IMR-90 (cell line): Measurements from ENCODE around the gene LY86. TPM values are rescaled to one million over a fixed set of nuclear protein-coding genes. Genes with fewer than 3 reads are reported as not detected.

ENCODE experiments used
- ATAC-seq: fragments of 200-7000 bp; cut with Tn5 transposase; 2 replicates; pipeline ENCODE4 v1.9.1; 2020; ENCODE audit warnings: low read depth, mild to moderate bottlenecking, moderate library complexity
- BruUV-seq: library from RNA; stranded (reverse); fragments of 400-500 nt; replicated peaks from 2 replicates; lab custom pipeline; 2021; lab: Mats Ljungman, UMichigan
- CTCF ChIA-PET: fragments of 300-600 bp; formaldehyde crosslinking; extraction: SDS; loops from one replicate; lab custom pipeline; 2021; ENCODE audit warnings: antibody characterized with exemption; lab: Yijun Ruan, JAX
- POLR2A ChIA-PET: fragments of 300-600 bp; sonication (Branson Sonifier 250); formaldehyde crosslinking; loops from one replicate; lab custom pipeline; 2022; ENCODE audit warnings: antibody characterized with exemption; ENCODE audit not compliant: unreplicated experiment; lab: Charles Lee
- DNase-seq: peaks from one replicate; pipeline ENCODE4 v3.0.0; 2013
- H2AFZ ChIP-seq: replicated peaks from 2 replicates; pipeline ENCODE3; 2013; ENCODE audit warnings: low read length, mild to moderate bottlenecking; ENCODE audit not compliant: poor library complexity
- H2AK5ac ChIP-seq: 2 replicates; pipeline ENCODE4 v1.6.1; 2013; ENCODE audit warnings: low read depth, low read length, inconsistent platforms
- H2AK9ac ChIP-seq: replicated peaks from 2 replicates; pipeline ENCODE3; 2013; ENCODE audit warnings: mild to moderate bottlenecking, low read depth, low read length, moderate library complexity; ENCODE audit not compliant: poor library complexity
- H2BK120ac ChIP-seq: 2 replicates; pipeline ENCODE4 v1.6.1; 2013; ENCODE audit warnings: low read depth, low read length, inconsistent platforms
- H2BK15ac ChIP-seq: 3 replicates; pipeline ENCODE4 v1.6.1; 2013; ENCODE audit warnings: low read depth, low read length, inconsistent platforms
- H2BK20ac ChIP-seq: 2 replicates; pipeline ENCODE4 v1.6.1; 2013; ENCODE audit warnings: low read depth, mild to moderate bottlenecking, inconsistent platforms, low read length, moderate library complexity
- H2BK5ac ChIP-seq: 2 replicates; pipeline ENCODE4 v1.6.1; 2013; ENCODE audit warnings: mild to moderate bottlenecking, low read depth, low read length, inconsistent platforms; ENCODE audit not compliant: poor library complexity, severe bottlenecking
- H3K14ac ChIP-seq: replicated peaks from 2 replicates; pipeline ENCODE4 v1.6.1; 2013; ENCODE audit warnings: low read depth, low read length, inconsistent platforms
- H3K18ac ChIP-seq: 2 replicates; pipeline ENCODE4 v1.6.1; 2013; ENCODE audit warnings: low read depth, low read length, control low read depth
- H3K23ac ChIP-seq: 2 replicates; pipeline ENCODE4 v1.6.1; 2013; ENCODE audit warnings: low read depth, low read length, inconsistent platforms
- H3K27ac ChIP-seq: 2 replicates; pipeline ENCODE4 v1.5.1; 2013; ENCODE audit warnings: mild to moderate bottlenecking, control low read depth, low read length; ENCODE audit not compliant: insufficient read depth
- H3K27me3 ChIP-seq: 2 replicates; pipeline ENCODE4 v1.6.1; 2013; ENCODE audit warnings: low read length; ENCODE audit not compliant: control insufficient read depth, insufficient read depth
- H3K36me3 ChIP-seq: 2 replicates; pipeline ENCODE4 v1.6.1; 2013; ENCODE audit warnings: low read length, mixed read lengths; ENCODE audit not compliant: control insufficient read depth, insufficient read depth
- H3K4ac ChIP-seq: 2 replicates; pipeline ENCODE4 v1.6.1; 2013; ENCODE audit warnings: low read depth, low read length, inconsistent platforms
- H3K4me1 ChIP-seq: 2 replicates; pipeline ENCODE4 v1.6.1; 2013; ENCODE audit warnings: low read length, mixed read lengths; ENCODE audit not compliant: control insufficient read depth, insufficient read depth
- H3K4me2 ChIP-seq: 2 replicates; pipeline ENCODE4 v1.6.1; 2013; ENCODE audit warnings: low read depth, mild to moderate bottlenecking, control low read depth, low read length, moderate library complexity
- H3K4me3 ChIP-seq: 2 replicates; pipeline ENCODE4 v1.5.1; 2013; ENCODE audit warnings: low read depth, mild to moderate bottlenecking, control low read depth, low read length, moderate library complexity; ENCODE audit not compliant: insufficient read depth
- H3K56ac ChIP-seq: 2 replicates; pipeline ENCODE4 v1.6.1; 2013; ENCODE audit warnings: low read length, inconsistent platforms; ENCODE audit not compliant: insufficient read depth; ENCODE audit errors: extremely low read depth
- H3K79me1 ChIP-seq, 2 experiments: 2 replicates each; pipeline ENCODE4 v1.6.1; 2013; ENCODE audit warnings: low read length in 2 of 2, inconsistent platforms in 1 of 2, low read depth in 1 of 2
- H3K9ac ChIP-seq: 2 replicates; pipeline ENCODE4 v1.6.1; 2013; ENCODE audit warnings: low read depth, low read length, control low read depth
- H3K9me1 ChIP-seq: 2 replicates; pipeline ENCODE4 v1.6.1; 2013; ENCODE audit warnings: low read length, inconsistent platforms; ENCODE audit not compliant: insufficient read depth
- H3K9me3 ChIP-seq: 2 replicates; pipeline ENCODE4 v1.6.1; 2013; ENCODE audit warnings: low read length; ENCODE audit not compliant: control insufficient read depth, insufficient read depth
- H4K20me1 ChIP-seq: 2 replicates; pipeline ENCODE4 v1.6.1; 2013; ENCODE audit warnings: low read length, inconsistent platforms; ENCODE audit not compliant: insufficient read depth
- H4K5ac ChIP-seq: 2 replicates; pipeline ENCODE4 v1.6.1; 2013; ENCODE audit warnings: mild to moderate bottlenecking, low read depth, low read length, control low read depth
- H4K8ac ChIP-seq, 2 experiments: 2 replicates each; pipeline ENCODE4 v1.6.1; 2013; ENCODE audit warnings: low read depth in 2 of 2, low read length in 2 of 2, control low read depth in 1 of 2, inconsistent platforms in 1 of 2
- H4K91ac ChIP-seq: 2 replicates; pipeline ENCODE4 v1.6.1; 2013; ENCODE audit warnings: low read depth, low read length, inconsistent platforms; ENCODE audit not compliant: insufficient read depth
- BHLHE40 ChIP-seq: fragments of 150-350 bp; IDR thresholded peaks from 2 replicates; pipeline ENCODE4 v1.6.1; 2016; ENCODE audit warnings: mild to moderate bottlenecking, low read depth, low read length
- MAFK ChIP-seq: IDR thresholded peaks from 2 replicates; pipeline ENCODE4 v1.6.1; 2012; ENCODE audit warnings: low read depth, low read length, improper control_type of control experiment
- MAZ ChIP-seq: IDR thresholded peaks from 2 replicates; pipeline ENCODE4 v1.6.1; 2012; ENCODE audit warnings: low read depth, mild to moderate bottlenecking, low read length, improper control_type of control experiment, moderate library complexity, borderline replicate concordance
- MXI1 ChIP-seq: IDR thresholded peaks from 2 replicates; pipeline ENCODE4 v1.6.1; 2012; ENCODE audit warnings: low read depth, mild to moderate bottlenecking, low read length, moderate library complexity, borderline replicate concordance
- NFE2L2 ChIP-seq: fragments of 150-350 bp; IDR thresholded peaks from 2 replicates; pipeline ENCODE4 v1.6.1; 2016; ENCODE audit warnings: low read depth, mild to moderate bottlenecking, low read length
- POLR2A ChIP-seq: IDR thresholded peaks from 2 replicates; pipeline ENCODE4 v1.6.1; 2012; ENCODE audit warnings: mild to moderate bottlenecking, low read depth, low read length
- RAD21 ChIP-seq: IDR thresholded peaks from 2 replicates; pipeline ENCODE4 v1.6.1; 2012; ENCODE audit warnings: low read length, improper control_type of control experiment
- RCOR1 ChIP-seq: IDR thresholded peaks from 2 replicates; pipeline ENCODE4 v1.6.1; 2012; ENCODE audit warnings: mild to moderate bottlenecking, low read length, improper control_type of control experiment; ENCODE audit not compliant: insufficient replicate concordance
- RFX5 ChIP-seq: IDR thresholded peaks from 2 replicates; pipeline ENCODE4 v1.8.0; 2012; ENCODE audit warnings: low read depth, mild to moderate bottlenecking, low read length, moderate library complexity
- SMC3 ChIP-seq: fragments of 150-350 bp; IDR thresholded peaks from 2 replicates; pipeline ENCODE4 v1.6.1; 2016; ENCODE audit warnings: low read depth, mild to moderate bottlenecking, antibody characterized with exemption, low read length, moderate library complexity
- WGBS, 2 experiments: methylation state at CpG; one replicate each; pipeline versions ENCODE4 v1.1.5 to v1.1.7; 2013; ENCODE audit warnings: missing lambda C conversion rate in 2 of 2; ENCODE audit not compliant: insufficient read length in 1 of 2; ENCODE audit errors: extremely low coverage in 2 of 2; 5-methylcytosine and 5-hydroxymethylcytosine counted together
- dilution Hi-C: fragments of 300-500 bp; cut with HindIII; formaldehyde crosslinking; loops from one replicate; pipeline ENCODE4 v1.14.3; 2018; ENCODE audit warnings: low sequenced_read_pairs; ENCODE audit not compliant: unreplicated experiment
- in situ Hi-C: fragments of 300-500 bp; cut with MboI; formaldehyde crosslinking; loops from 3 replicates; pipeline ENCODE4 v1.14.3; 2019; ENCODE audit warnings: low sequenced_read_pairs, inconsistent platforms, mixed read lengths
- intact Hi-C: fragments of 100-400 bp; cut with micrococcal nuclease; formaldehyde crosslinking; loops from 2 replicates; pipeline ENCODE4 v1.10.0; 2022
- polyA plus RNA-seq, 3 experiments: library from polyadenylated mRNA; depleted of rRNA; stranded (reverse); fragments of >200 nt; gene quantifications; 2 replicates each; pipeline ENCODE4 v1.2.3, GENCODE V29; 2012; ENCODE audit warnings: low replicate concordance in 1 of 3
- total RNA-seq: library from RNA; depleted of rRNA; stranded (reverse); fragments of >200 nt; gene quantifications from 2 replicates; pipeline ENCODE4 v1.2.3, GENCODE V29; 2012
- TF ChIP-seq, protein P1 (sequence below): conservative IDR thresholded peaks from 2 replicates; pipeline ENCODE4 v1.5.1; 2012; ENCODE audit warnings: mild to moderate bottlenecking, low read depth, low read length, improper control_type of control experiment
- TF ChIP-seq, protein P2 (sequence below): fragments of 150-350 bp; IDR thresholded peaks from 2 replicates; pipeline ENCODE4 v1.6.1; 2016; ENCODE audit warnings: low read depth, mild to moderate bottlenecking, low read length, moderate library complexity, borderline replicate concordance
- TF ChIP-seq, protein P3 (sequence below): fragments of 150-350 bp; IDR thresholded peaks from 2 replicates; pipeline ENCODE4 v1.6.1; 2017; ENCODE audit warnings: mild to moderate bottlenecking, antibody characterized with exemption, low read length, low read depth

The LY86 gene
- total and polyA plus RNA-seq, 2 of the 4 experiments (the other 2 are of a cell fraction): not detected

DNA sequence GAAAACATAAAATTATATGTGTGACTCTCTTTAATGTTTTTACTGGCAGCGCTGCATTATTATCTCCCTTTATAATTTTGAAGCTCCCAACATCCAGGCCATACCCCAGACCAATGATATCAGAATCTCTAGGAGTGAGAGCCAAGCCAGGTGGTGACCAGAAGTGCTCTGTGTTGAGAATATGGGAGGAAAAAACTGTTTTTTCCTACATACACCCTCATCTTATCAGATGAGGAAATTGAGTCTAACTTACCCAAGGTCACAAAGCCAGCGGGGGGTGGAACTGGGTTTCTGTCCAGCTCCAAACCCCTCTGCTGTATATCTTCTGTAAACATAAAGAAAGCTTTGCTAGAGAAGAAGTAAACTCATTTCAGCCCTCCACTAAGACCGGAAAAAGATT is 42.5 kb downstream of the LY86 start:
- H2AK9ac ChIP-seq: no peak overlapping the region
- no peak for TF ChIP-seq RCOR1
- no peak for TF ChIP-seq BHLHE40
- no peak for TF ChIP-seq NFE2L2
- TF ChIP-seq, protein P1, sequence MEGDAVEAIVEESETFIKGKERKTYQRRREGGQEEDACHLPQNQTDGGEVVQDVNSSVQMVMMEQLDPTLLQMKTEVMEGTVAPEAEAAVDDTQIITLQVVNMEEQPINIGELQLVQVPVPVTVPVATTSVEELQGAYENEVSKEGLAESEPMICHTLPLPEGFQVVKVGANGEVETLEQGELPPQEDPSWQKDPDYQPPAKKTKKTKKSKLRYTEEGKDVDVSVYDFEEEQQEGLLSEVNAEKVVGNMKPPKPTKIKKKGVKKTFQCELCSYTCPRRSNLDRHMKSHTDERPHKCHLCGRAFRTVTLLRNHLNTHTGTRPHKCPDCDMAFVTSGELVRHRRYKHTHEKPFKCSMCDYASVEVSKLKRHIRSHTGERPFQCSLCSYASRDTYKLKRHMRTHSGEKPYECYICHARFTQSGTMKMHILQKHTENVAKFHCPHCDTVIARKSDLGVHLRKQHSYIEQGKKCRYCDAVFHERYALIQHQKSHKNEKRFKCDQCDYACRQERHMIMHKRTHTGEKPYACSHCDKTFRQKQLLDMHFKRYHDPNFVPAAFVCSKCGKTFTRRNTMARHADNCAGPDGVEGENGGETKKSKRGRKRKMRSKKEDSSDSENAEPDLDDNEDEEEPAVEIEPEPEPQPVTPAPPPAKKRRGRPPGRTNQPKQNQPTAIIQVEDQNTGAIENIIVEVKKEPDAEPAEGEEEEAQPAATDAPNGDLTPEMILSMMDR: no peak
- TF ChIP-seq, protein P2, sequence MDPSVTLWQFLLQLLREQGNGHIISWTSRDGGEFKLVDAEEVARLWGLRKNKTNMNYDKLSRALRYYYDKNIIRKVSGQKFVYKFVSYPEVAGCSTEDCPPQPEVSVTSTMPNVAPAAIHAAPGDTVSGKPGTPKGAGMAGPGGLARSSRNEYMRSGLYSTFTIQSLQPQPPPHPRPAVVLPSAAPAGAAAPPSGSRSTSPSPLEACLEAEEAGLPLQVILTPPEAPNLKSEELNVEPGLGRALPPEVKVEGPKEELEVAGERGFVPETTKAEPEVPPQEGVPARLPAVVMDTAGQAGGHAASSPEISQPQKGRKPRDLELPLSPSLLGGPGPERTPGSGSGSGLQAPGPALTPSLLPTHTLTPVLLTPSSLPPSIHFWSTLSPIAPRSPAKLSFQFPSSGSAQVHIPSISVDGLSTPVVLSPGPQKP: no peak
- TF ChIP-seq MAZ: no peak
- no peak for TF ChIP-seq RAD21
- TF ChIP-seq SMC3: no peak
- TF ChIP-seq, protein P3, sequence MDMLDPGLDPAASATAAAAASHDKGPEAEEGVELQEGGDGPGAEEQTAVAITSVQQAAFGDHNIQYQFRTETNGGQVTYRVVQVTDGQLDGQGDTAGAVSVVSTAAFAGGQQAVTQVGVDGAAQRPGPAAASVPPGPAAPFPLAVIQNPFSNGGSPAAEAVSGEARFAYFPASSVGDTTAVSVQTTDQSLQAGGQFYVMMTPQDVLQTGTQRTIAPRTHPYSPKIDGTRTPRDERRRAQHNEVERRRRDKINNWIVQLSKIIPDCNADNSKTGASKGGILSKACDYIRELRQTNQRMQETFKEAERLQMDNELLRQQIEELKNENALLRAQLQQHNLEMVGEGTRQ: no peak
- TF ChIP-seq POLR2A: no peak
- TF ChIP-seq MXI1: no peak
- no peak for TF ChIP-seq MAFK
- no peak for TF ChIP-seq RFX5
- no peak overlapping the region for H2BK15ac ChIP-seq
- H4K91ac ChIP-seq: no peak overlapping the region
- H2AK5ac ChIP-seq: no peak overlapping the region
- H2BK5ac ChIP-seq: no peak overlapping the region
- dilution Hi-C loops (no loop called here), in situ Hi-C loops (no loop called here), intact Hi-C loops (no loop called here)
- ATAC-seq: no peak
- H3K56ac ChIP-seq: no peak overlapping the region
- no peak overlapping the region for H3K14ac ChIP-seq
- H3K9me3 ChIP-seq: no peaks in the 10 kb centered on the region
- no peak overlapping the region for H3K23ac ChIP-seq
- no peaks in the 10 kb centered on the region for H3K27me3 ChIP-seq
- H2BK120ac ChIP-seq: no peak overlapping the region
- H4K5ac ChIP-seq: no peak overlapping the region
- CTCF ChIA-PET: no interaction called here
- H3K4ac ChIP-seq: no peak overlapping the region
- H4K20me1 ChIP-seq: no peaks in the 10 kb centered on the region
- no CpG with 5 or more reads among the region's 3 CpGs for WGBS, 2 experiments
- no peak overlapping the region for H3K27ac ChIP-seq
- no peak overlapping the region for H4K8ac ChIP-seq
- no peaks in the 10 kb centered on the region for H3K4me1 ChIP-seq
- BruUV-seq: no TSS peak
- no peak overlapping the region for H3K18ac ChIP-seq
- no peak overlapping the region for H3K9ac ChIP-seq
- no peaks in the 10 kb centered on the region for H3K9me1 ChIP-seq
- no peaks in the 10 kb centered on the region for H3K79me1 ChIP-seq
- no peak overlapping the region for H2BK20ac ChIP-seq
- H3K36me3 ChIP-seq: no peaks in the 10 kb centered on the region
- H3K4me3 ChIP-seq: no peak overlapping the region
- H2AFZ ChIP-seq: no peak overlapping the region
- DNase-seq: no peak
- no peak overlapping the region for H3K4me2 ChIP-seq
- POLR2A ChIA-PET: no interaction called here
